GM12873 (cell line): ENCODE measurements around the gene TUBGCP3.

Source experiments
- TF ChIP-seq, protein P1 (sequence below): IDR thresholded peaks from 2 replicates; pipeline ENCODE4 v1.5.1; 2012; ENCODE audit warnings: low read depth, mild to moderate bottlenecking, moderate library complexity, low read length, control low read depth; ENCODE audit not compliant: insufficient read depth; ENCODE audit errors: missing control alignments

Gene TUBGCP3

DNA sequence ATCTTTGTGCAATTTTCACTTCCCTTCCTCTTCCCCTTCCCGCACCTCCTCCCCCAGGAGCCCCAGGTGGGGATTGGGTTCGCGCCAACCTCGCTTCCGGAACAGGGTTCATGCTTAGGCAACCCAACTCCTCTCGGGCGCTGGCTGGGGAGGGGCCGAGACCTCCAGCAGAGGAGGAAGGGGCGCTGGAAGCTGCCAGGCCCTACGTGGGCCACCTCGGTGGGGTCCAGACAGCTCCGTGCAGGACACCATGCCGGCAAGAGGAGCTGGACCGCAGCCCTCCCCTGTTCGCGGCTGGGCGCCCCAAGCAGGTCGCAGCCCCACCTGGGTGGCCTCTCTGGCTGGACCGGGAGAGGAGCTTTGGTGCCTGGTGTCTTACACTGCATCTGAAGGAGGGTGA, 120.7 kb downstream of the TUBGCP3 start:
- TF ChIP-seq, protein P1, sequence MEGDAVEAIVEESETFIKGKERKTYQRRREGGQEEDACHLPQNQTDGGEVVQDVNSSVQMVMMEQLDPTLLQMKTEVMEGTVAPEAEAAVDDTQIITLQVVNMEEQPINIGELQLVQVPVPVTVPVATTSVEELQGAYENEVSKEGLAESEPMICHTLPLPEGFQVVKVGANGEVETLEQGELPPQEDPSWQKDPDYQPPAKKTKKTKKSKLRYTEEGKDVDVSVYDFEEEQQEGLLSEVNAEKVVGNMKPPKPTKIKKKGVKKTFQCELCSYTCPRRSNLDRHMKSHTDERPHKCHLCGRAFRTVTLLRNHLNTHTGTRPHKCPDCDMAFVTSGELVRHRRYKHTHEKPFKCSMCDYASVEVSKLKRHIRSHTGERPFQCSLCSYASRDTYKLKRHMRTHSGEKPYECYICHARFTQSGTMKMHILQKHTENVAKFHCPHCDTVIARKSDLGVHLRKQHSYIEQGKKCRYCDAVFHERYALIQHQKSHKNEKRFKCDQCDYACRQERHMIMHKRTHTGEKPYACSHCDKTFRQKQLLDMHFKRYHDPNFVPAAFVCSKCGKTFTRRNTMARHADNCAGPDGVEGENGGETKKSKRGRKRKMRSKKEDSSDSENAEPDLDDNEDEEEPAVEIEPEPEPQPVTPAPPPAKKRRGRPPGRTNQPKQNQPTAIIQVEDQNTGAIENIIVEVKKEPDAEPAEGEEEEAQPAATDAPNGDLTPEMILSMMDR: no peak

DNA sequence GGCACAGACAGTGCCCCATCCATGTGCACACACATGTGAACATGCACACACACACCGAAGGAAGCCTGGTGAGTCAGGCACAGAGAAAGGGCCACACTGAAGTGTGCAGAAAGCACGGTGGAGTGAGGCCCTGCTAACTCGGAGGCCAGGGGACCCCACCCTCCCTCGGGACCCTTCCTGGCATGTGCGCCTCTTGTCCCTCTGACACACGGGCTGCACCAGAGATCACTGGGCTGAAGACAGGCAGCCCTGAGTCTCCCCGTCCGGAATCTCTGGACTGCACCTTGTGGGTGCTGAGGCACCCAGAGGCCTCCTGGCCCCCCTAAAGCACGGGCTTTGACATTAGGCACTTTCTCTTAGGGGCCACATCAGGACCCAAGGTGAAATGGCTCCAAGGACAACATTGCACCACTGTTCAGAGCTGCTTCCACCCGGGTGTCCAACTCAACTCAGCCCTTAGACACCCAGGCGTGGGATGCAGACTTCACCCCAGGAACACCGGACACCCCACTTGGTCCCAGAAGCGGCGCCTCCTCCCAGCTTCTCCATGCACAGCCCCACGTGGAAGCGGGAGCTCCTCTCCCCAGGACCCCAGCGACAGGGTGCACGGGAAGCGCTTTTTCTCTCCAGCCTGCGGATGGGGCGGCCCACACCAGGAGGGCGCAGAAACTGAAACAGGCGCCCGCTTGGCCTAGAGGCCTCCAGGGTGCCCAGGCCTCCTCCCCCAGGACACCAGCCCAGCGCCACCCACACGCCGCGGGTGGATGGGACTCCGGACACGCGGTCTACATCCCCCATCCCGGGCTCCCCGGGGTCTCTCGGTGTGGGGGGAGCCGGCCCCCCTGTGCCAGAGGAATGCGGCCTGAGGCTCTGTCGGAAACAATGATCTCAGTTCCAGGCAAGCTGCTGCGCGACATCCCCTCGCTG, 121.6 kb downstream of the TUBGCP3 start:
- TF ChIP-seq, protein P1: no peak

DNA sequence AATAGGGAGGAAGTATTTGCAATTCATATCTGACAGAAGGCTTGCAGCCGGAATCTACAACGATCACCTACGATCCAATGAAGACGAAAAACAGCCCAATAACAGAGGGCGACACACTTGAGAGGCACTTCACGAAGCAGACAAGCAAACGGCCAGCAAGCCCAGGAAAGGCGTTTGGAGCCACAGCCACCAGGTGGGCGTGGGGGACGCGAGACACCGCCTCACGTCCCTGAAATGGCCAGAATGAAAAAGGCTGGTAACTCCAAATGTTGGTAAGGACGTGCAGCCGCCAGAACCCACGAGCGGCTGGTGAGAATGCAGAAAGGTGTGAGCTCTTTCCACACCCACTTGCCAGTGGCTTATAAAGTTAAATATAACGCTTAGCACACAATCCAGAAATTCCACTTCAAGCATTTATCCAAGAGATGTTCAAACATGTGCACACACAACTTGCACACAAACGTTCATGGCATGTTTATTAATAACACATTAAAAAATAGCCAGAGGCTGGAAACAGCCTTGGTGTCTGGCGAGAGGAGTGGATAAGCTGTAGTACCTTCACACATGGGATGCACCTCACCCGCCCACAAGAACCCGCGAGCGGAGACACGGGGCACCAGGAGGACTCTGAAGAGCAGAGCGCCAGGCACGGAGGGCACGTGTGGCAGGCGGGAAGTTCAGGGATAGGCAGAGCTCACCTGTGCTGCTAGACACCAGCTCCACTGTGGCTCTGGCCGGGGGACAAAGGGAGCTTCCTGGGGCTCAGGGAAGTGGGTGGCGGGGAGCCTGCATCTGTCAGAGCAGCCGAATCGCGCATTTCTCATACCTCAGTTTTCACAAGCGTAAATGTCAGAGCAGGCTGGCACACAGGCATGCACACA, 122.5 kb downstream of the TUBGCP3 start:
- TF ChIP-seq, protein P1: no peak

DNA sequence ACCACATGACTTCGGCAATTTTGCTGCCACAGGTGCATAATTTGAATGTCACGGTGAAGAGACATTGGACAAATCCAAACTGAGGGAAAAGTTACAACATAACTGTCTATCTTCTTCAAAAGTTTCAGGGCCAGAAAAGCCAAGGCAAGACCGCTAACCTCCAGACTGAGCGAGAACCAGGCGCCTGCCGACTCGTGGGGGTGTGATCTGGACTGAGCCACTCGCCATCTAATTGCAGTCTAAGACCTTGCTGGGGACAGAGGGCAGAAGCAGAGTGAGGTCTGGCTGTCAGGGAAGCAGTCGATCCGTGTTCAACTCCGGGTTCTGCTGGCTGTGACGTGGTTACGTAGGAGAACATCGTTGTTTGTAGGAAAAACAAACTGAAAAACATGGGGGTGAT, 123.2 kb downstream of the TUBGCP3 start:
- TF ChIP-seq, protein P1: no peak

DNA sequence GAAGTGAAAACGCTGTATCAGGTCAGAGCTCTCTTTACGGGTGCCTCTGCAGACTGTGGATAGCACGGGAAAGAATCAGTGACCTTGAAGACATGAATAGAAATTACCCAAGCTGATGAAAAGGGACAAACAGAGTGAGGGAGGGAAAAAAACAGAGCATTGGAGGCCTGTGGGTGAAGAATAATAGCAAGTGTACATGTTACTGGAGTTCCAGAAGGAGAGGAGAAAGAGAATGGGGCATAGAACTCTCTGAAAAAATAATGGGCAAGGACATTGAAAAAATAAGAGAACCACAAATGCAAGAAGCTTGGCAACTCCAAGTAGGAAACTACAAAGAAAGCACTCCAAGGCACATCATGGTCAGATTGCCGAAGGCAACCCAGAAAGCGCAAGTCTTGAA, 125.5 kb downstream of the TUBGCP3 start:
- TF ChIP-seq, protein P1: no peak

DNA sequence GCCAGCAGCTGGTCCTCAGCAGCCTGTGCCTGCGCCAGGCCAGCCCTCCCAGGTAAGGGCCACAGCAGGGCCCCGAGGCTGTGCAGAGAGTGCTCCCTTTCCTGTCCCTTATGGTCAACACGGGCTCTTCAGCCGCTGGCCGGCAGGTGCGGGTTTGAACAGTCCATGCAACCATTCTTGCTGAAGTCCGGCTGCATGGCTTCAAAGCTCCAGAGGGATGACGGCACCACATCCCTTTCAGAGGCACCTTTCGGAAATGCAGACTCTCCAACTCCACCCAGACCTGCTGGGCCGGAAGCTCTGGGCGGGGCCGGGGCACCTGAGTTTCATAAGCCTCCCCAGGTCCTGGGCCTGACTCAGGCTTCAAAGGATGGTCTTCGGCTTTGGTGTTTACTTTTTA, 130.5 kb downstream of the TUBGCP3 start:
- TF ChIP-seq, protein P1: no peak

DNA sequence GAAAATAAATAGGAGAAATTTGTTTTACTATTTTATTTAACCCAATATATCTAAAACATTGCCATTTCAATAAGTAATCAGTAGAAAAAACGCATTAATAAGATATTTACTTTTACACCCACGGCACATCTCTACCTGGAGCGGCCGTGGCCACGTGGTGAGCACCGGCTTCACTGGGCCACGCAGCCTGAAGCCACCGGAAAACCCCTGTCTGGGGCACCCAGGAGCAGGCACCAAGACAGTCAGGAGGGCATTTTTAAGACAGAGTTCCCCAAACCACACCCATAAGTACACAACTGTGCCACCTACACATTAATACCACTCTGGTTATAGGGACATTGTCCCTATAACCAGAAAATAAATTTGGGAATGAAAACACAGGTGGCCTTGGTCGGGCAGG, 130.9 kb downstream of the TUBGCP3 start:
- TF ChIP-seq, protein P1: no peak
